ENCODE data around the gene ZNF438.

DNA sequence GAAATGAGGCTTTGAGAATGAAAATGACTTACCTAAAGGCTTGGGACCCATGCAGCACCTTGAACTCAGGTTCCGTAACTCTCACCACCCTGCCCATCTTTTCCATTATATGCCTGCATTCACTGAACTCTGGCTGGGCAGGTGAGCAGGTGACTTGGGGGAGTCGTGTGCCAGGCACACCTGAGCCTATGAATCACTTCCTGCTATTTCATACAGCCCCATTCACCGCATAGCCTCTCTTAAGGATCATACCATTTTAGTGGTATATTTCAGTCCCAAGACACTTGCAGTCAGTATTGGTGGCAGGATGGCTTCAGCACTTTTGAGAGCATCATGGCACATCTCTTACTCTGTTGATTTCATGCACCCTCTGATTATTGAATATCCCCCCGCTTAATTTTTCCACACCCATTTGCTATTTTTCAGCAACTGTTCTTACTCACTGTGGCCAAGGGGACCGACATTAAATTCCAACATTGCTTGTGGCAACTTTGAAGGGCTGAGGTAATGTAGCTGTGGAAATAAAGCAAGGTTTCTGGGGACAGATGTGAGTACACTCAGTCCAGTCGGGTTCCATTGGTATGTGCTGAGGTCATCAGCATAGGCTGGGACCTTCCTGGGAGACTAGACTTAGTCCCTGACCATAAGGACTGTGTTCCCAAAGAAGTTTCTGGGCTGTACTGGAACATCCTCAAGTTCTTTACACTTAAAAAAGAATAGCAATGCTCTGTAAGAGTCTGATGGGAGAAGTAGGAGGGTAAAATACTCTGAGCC, 39.8 kb upstream of the ZNF438 start:
- TF ChIP-seq OSR1 (CRISPR knock-in tag; IDR thresholded peaks at IDR 0.05) (no peak), ISL1 (CRISPR knock-in tag; IDR thresholded peaks at IDR 0.05) (no peak), CREB5 (CRISPR knock-in tag; IDR thresholded peaks at IDR 0.05; ENCODE audit: low read depth) (no peak), RARB (CRISPR knock-in tag; IDR thresholded peaks at IDR 0.05) (no peak), GLIS3 (CRISPR knock-in tag; IDR thresholded peaks at IDR 0.05) (no peak), ARNTL (CRISPR knock-in tag; IDR thresholded peaks at IDR 0.05; ENCODE audit: borderline replicate concordance, low read depth) (no peak), BACH2 (CRISPR knock-in tag; IDR thresholded peaks at IDR 0.05; ENCODE audit: borderline replicate concordance) (no peak)
- TF ChIP-seq, protein P1, sequence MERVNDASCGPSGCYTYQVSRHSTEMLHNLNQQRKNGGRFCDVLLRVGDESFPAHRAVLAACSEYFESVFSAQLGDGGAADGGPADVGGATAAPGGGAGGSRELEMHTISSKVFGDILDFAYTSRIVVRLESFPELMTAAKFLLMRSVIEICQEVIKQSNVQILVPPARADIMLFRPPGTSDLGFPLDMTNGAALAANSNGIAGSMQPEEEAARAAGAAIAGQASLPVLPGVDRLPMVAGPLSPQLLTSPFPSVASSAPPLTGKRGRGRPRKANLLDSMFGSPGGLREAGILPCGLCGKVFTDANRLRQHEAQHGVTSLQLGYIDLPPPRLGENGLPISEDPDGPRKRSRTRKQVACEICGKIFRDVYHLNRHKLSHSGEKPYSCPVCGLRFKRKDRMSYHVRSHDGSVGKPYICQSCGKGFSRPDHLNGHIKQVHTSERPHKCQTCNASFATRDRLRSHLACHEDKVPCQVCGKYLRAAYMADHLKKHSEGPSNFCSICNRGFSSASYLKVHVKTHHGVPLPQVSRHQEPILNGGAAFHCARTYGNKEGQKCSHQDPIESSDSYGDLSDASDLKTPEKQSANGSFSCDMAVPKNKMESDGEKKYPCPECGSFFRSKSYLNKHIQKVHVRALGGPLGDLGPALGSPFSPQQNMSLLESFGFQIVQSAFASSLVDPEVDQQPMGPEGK (CRISPR knock-in tag; IDR thresholded peaks at IDR 0.05; ENCODE audit: borderline replicate concordance): no peak

All from SK-N-SH treated with all-trans-retinoic acid at 6 μM for 48 hours (cell line).